ENCODE measurements around the gene DGKB. TPM values are rescaled to one million over a fixed set of nuclear protein-coding genes. Genes with fewer than 3 reads are reported as not detected.

Gene DGKB
- total and polyA plus RNA-seq, 8 donors, result 0.20 to 260 (median 3.2) TPM; not detected in 4

- DNase-seq, result no peak
- no peak overlapping the region for H3K27ac ChIP-seq
- no peaks in the 10 kb centered on the region for H3K27me3 ChIP-seq
- H3K4me1 ChIP-seq, result no peaks in the 10 kb centered on the region
- TF ChIP-seq POLR2A (IDR thresholded peaks at IDR 0.05) (no peak), CTCF (IDR thresholded peaks at IDR 0.05) (no peak)
- H3K36me3 ChIP-seq, result no peaks in the 10 kb centered on the region
- intact Hi-C loops (cut with DNase I; ENCODE audit: low total_unique reads), result no loop called here
- WGBS, 5 donors, result 79 to 90% (median 86%) methylated on average over 2 of the region's 2 CpGs
- no peaks in the 10 kb centered on the region for H3K9me3 ChIP-seq
- H3K4me3 ChIP-seq, result no peak overlapping the region
Observed at GRCh38 chr7:14793151-14793550, 109.4 kb downstream of the DGKB start.

- no peak overlapping the region for H3K27ac ChIP-seq
- intact Hi-C loops (cut with DNase I; ENCODE audit: low total_unique reads), result no loop called here
- TF ChIP-seq POLR2A (IDR thresholded peaks at IDR 0.05) (no peak), EP300 (IDR thresholded peaks at IDR 0.05) (no peak), POLR2AphosphoS5 (IDR thresholded peaks at IDR 0.05) (no peak), CTCF (IDR thresholded peaks at IDR 0.05) (no peak)
- WGBS, 5 donors, result 41 to 56% (median 50%) methylated on average over 3 of the region's 3 CpGs
- H3K36me3 ChIP-seq, result no peaks in the 10 kb centered on the region
- H3K9me3 ChIP-seq, result no peaks in the 10 kb centered on the region
- no peaks in the 10 kb centered on the region for H3K4me1 ChIP-seq
- H3K4me3 ChIP-seq, result no peak overlapping the region
- no peak for DNase-seq
- H3K27me3 ChIP-seq, result no peaks in the 10 kb centered on the region
Observed at GRCh38 chr7:14787551-14787950, 115.0 kb downstream of the DGKB start.

- H3K9me3 ChIP-seq, result no peaks in the 10 kb centered on the region
- H3K4me3 ChIP-seq, result no peak overlapping the region
- intact Hi-C loops (cut with DNase I; ENCODE audit: low total_unique reads), result no loop called here
- H3K27ac ChIP-seq, result no peak overlapping the region
- H3K36me3 ChIP-seq, result no peaks in the 10 kb centered on the region
- no peaks in the 10 kb centered on the region for H3K4me1 ChIP-seq
- 84 to 90% (median 88%) methylated on average over 6 to 9 of the region's 9 CpGs for WGBS, 5 donors
- no peak for DNase-seq
- H3K27me3 ChIP-seq, result no peaks in the 10 kb centered on the region
- TF ChIP-seq CTCF (IDR thresholded peaks at IDR 0.05) (no peak), POLR2A (IDR thresholded peaks at IDR 0.05) (no peak), EP300 (IDR thresholded peaks at IDR 0.05) (no peak), POLR2AphosphoS5 (IDR thresholded peaks at IDR 0.05) (no peak)
Observed at GRCh38 chr7:14786314-14786895, 116.1 kb downstream of the DGKB start.

- H3K9me3 ChIP-seq, result peaks cover 4 to 21% (median 11%) of the 10 kb centered on the region in 4 donors
- 72 to 85% (median 81%) methylated on average over 3 of the region's 3 CpGs for WGBS, 5 donors
Observed at GRCh38 chr7:14777806-14778205, 124.7 kb downstream of the DGKB start.

GRCh38 chr7:14776266-14776665, 126.3 kb downstream of the DGKB start:
- intact Hi-C loops (cut with DNase I; ENCODE audit: low total_unique reads), result no loop called here
- WGBS, 5 donors, result 68 to 100% (median 74%) methylated on average over 2 of the region's 2 CpGs; no CpG with 5 or more reads in 1 of the 5 donors
- no peak overlapping the region for H3K4me3 ChIP-seq
- H3K27ac ChIP-seq, result no peak overlapping the region
- DNase-seq, result no peak
- H3K4me1 ChIP-seq, result no peaks in the 10 kb centered on the region
- no peaks in the 10 kb centered on the region for H3K36me3 ChIP-seq
- no peaks in the 10 kb centered on the region for H3K27me3 ChIP-seq
- TF ChIP-seq EP300 (IDR thresholded peaks at IDR 0.05) (no peak), POLR2A (IDR thresholded peaks at IDR 0.05) (no peak), CTCF (IDR thresholded peaks at IDR 0.05) (no peak), POLR2AphosphoS5 (IDR thresholded peaks at IDR 0.05) (no peak)
- peaks cover 4 to 21% (median 11%) of the 10 kb centered on the region in 4 donors for H3K9me3 ChIP-seq

More at GRCh38 chr7:14777806-14778205, 124.7 kb downstream of the DGKB start:
- no peak overlapping the region for H3K4me3 ChIP-seq
- intact Hi-C loops (cut with DNase I; ENCODE audit: low total_unique reads), result no loop called here
- no peaks in the 10 kb centered on the region for H3K4me1 ChIP-seq
- H3K27ac ChIP-seq, result no peak overlapping the region
- no peak for DNase-seq
- H3K27me3 ChIP-seq, result no peaks in the 10 kb centered on the region
- H3K36me3 ChIP-seq, result no peaks in the 10 kb centered on the region
- no peak for TF ChIP-seq POLR2AphosphoS5 (IDR thresholded peaks at IDR 0.05)
- TF ChIP-seq EP300 (IDR thresholded peaks at IDR 0.05), result no peak

Measured in stomach (tissue), 9 donors.